HEK293 (cell line): Measurements from ENCODE around the gene SHE.

Source experiments
- CTCF ChIA-PET: fragments of 350-600 bp; formaldehyde crosslinking; extraction: SDS; loops from one replicate; lab custom pipeline; 2021; ENCODE audit warnings: antibody characterized with exemption; lab: Yijun Ruan, JAX
- POLR2A ChIA-PET: fragments of 300-600 bp; formaldehyde crosslinking; extraction: SDS; loops from one replicate; lab custom pipeline; 2020; ENCODE audit warnings: antibody characterized with exemption, inconsistent platforms; lab: Yijun Ruan, JAX
- H3K27ac ChIP-seq: fragments of 200-500 bp; sonication (Bioruptor generic); 2 replicates; pipeline ENCODE4 v1.5.1; 2014; ENCODE audit warnings: low read depth, low read length, control low read depth, inconsistent platforms; ENCODE audit errors: extremely low read depth
- H3K36me3 ChIP-seq, 2 experiments: fragments of 200-500 bp in 1 of 2; sonication (Bioruptor generic) in 1 of 2; 1 replicate in 1 of 2; 2 replicates in 1 of 2; pipeline ENCODE4 v1.5.1; 2014 to 2017; ENCODE audit warnings: inconsistent platforms in 2 of 2, low read length in 2 of 2; ENCODE audit not compliant: control insufficient read depth in 2 of 2, insufficient read depth in 1 of 2
- H3K4me1 ChIP-seq: fragments of 200-500 bp; sonication (Bioruptor generic); 2 replicates; pipeline ENCODE4 v1.5.1; 2014; ENCODE audit warnings: mild to moderate bottlenecking, low read length, inconsistent platforms; ENCODE audit not compliant: control insufficient read depth, insufficient read depth
- H3K4me3 ChIP-seq: 2 replicates; pipeline ENCODE4 v1.5.1; 2011; ENCODE audit warnings: low read depth, mild to moderate bottlenecking, control low read depth, low read length, moderate library complexity
- H3K9me3 ChIP-seq: fragments of 200-500 bp; sonication (Bioruptor generic); 2 replicates; pipeline ENCODE4 v1.5.1; 2014; ENCODE audit warnings: low read depth, low read length, inconsistent platforms; ENCODE audit not compliant: control insufficient read depth, insufficient read depth
- ATF2 ChIP-seq: fragments of 450-650 bp; formaldehyde crosslinking; IDR thresholded peaks from 2 replicates; pipeline ENCODE4 v1.5.1; 2016; ENCODE audit warnings: missing biosample characterization, missing genetic modification characterization, low read depth
- GLIS1 ChIP-seq: fragments of 450-650 bp; formaldehyde crosslinking; IDR thresholded peaks from 2 replicates; pipeline ENCODE4 v1.5.1; 2016; ENCODE audit warnings: missing biosample characterization, missing genetic modification characterization
- PRDM2 ChIP-seq: fragments of 450-650 bp; formaldehyde crosslinking; IDR thresholded peaks from 2 replicates; pipeline ENCODE4 v1.5.1; 2016; ENCODE audit warnings: missing biosample characterization, missing genetic modification characterization, borderline replicate concordance
- RBAK ChIP-seq: fragments of 450-650 bp; formaldehyde crosslinking; IDR thresholded peaks from 2 replicates; pipeline ENCODE4 v1.5.1; 2016; ENCODE audit warnings: missing biosample characterization, missing genetic modification characterization
- SCRT1 ChIP-seq: fragments of 450-650 bp; formaldehyde crosslinking; IDR thresholded peaks from 2 replicates; pipeline ENCODE4 v1.5.1; 2016; ENCODE audit warnings: missing biosample characterization, missing genetic modification characterization, borderline replicate concordance
- WT1 ChIP-seq: fragments of 450-650 bp; formaldehyde crosslinking; IDR thresholded peaks from 2 replicates; pipeline ENCODE4 v1.5.1; 2016; ENCODE audit warnings: missing biosample characterization, missing genetic modification characterization
- ZBTB10 ChIP-seq: fragments of 450-650 bp; formaldehyde crosslinking; IDR thresholded peaks from 2 replicates; pipeline ENCODE4 v1.5.1; 2016; ENCODE audit warnings: missing biosample characterization, missing genetic modification characterization
- ZBTB17 ChIP-seq: fragments of 450-650 bp; formaldehyde crosslinking; IDR thresholded peaks from 2 replicates; pipeline ENCODE4 v1.5.1; 2016; ENCODE audit warnings: missing biosample characterization, missing genetic modification characterization
- ZNF10 ChIP-seq: fragments of 450-650 bp; formaldehyde crosslinking; IDR thresholded peaks from 2 replicates; pipeline ENCODE4 v1.5.1; 2017; ENCODE audit warnings: missing biosample characterization, missing genetic modification characterization
- ZNF202 ChIP-seq: fragments of 450-650 bp; formaldehyde crosslinking; IDR thresholded peaks from 2 replicates; pipeline ENCODE4 v1.5.1; 2016; ENCODE audit warnings: missing biosample characterization, missing genetic modification characterization, borderline replicate concordance
- ZNF292 ChIP-seq: fragments of 450-650 bp; formaldehyde crosslinking; IDR thresholded peaks from 2 replicates; pipeline ENCODE4 v1.5.1; 2016; ENCODE audit warnings: low read depth, missing biosample characterization, missing genetic modification characterization, borderline replicate concordance
- ZNF518A ChIP-seq: fragments of 450-650 bp; formaldehyde crosslinking; conservative IDR thresholded peaks from 2 replicates; pipeline ENCODE4 v1.5.1; 2016; ENCODE audit warnings: low read depth, missing biosample characterization, missing genetic modification characterization
- ZNF521 ChIP-seq: fragments of 450-650 bp; formaldehyde crosslinking; IDR thresholded peaks from 2 replicates; pipeline ENCODE4 v1.5.1; 2017; ENCODE audit warnings: missing biosample characterization, mild to moderate bottlenecking, missing genetic modification characterization
- ZNF529 ChIP-seq: fragments of 450-650 bp; formaldehyde crosslinking; IDR thresholded peaks from 2 replicates; pipeline ENCODE4 v1.5.1; 2017; ENCODE audit warnings: missing genetic modification characterization, missing biosample characterization; ENCODE audit not compliant: insufficient replicate concordance
- ZNF558 ChIP-seq: fragments of 450-650 bp; formaldehyde crosslinking; IDR thresholded peaks from 2 replicates; pipeline ENCODE4 v1.5.1; 2016; ENCODE audit warnings: missing biosample characterization, missing genetic modification characterization
- ZNF677 ChIP-seq: fragments of 450-650 bp; IDR thresholded peaks from 2 replicates; pipeline ENCODE4 v1.5.0; 2018; ENCODE audit warnings: missing biosample characterization, mild to moderate bottlenecking, missing genetic modification characterization, moderate library complexity
- ZNF692 ChIP-seq: fragments of 450-650 bp; formaldehyde crosslinking; IDR thresholded peaks from 2 replicates; pipeline ENCODE4 v1.5.1; 2016; ENCODE audit warnings: missing biosample characterization, missing genetic modification characterization
- ZSCAN23 ChIP-seq: fragments of 450-650 bp; formaldehyde crosslinking; IDR thresholded peaks from 2 replicates; pipeline ENCODE4 v1.5.1; 2016; ENCODE audit warnings: missing biosample characterization, missing genetic modification characterization
- ZXDB ChIP-seq: fragments of 450-650 bp; formaldehyde crosslinking; IDR thresholded peaks from 2 replicates; pipeline ENCODE4 v1.5.1; 2016; ENCODE audit warnings: missing biosample characterization, missing genetic modification characterization

SHE gene

GRCh38 chr1:154453574-154454352 is 48.4 kb downstream of the SHE start (continued):
- TF ChIP-seq ZNF292 (tag by site-specific recombination) (no peak), ZXDB (tag by site-specific recombination) (no peak), ZNF521 (tag by site-specific recombination) (no peak), SCRT1 (tag by site-specific recombination) (no peak), ZSCAN23 (tag by site-specific recombination) (no peak), ZNF518A (tag by site-specific recombination) (peak; percentile 58), ZNF558 (tag by site-specific recombination) (no peak), ZNF529 (no peak), GLIS1 (tag by site-specific recombination) (peak; percentile 67), ZNF202 (tag by site-specific recombination) (no peak), PRDM2 (tag by site-specific recombination) (no peak), WT1 (tag by site-specific recombination) (no peak), ZBTB17 (tag by site-specific recombination) (peak; percentile 28; the same call in 1 of the 2 replicates), ZNF677 (tag by site-specific recombination) (no peak)

GRCh38 chr1:154453161-154453560 is 49.1 kb downstream of the SHE start:
- H3K4me1 ChIP-seq, result no peaks in the 10 kb centered on the region; the same call in 1 of the 2 replicates
- H3K36me3 ChIP-seq, result no peaks in the 10 kb centered on the region
- no peak overlapping the region for H3K4me3 ChIP-seq
- no peaks in the 10 kb centered on the region for H3K9me3 ChIP-seq
- no peak overlapping the region for H3K27ac ChIP-seq
- CTCF ChIA-PET, result interaction anchor here (0.6 to 1.1 kb wide), 3 partner anchors 29 to 105 kb away, joined by 3 read pairs; no protein-coding TSS in a partner anchor
- POLR2A ChIA-PET, result no interaction called here
- no peak for TF ChIP-seq ATF2 (tag by site-specific recombination)
- no peak for TF ChIP-seq ZNF10 (tag by site-specific recombination)
- TF ChIP-seq ZNF692 (tag by site-specific recombination), result no peak
- no peak for TF ChIP-seq ZBTB10
- TF ChIP-seq RBAK (tag by site-specific recombination), result no peak
